ENCODE measurements around the gene GDAP1L1.

GDAP1L1 gene

GRCh38 chr20:44302026-44302669 is 55.0 kb downstream of the GDAP1L1 start:
- Histone ChIP-seq H3K4me1 (no peaks in the 10 kb centered on the region), H2AFZ (no peak overlapping the region), H3K27ac (no peak overlapping the region), H3K79me2 (peaks cover 49% of the 10 kb centered on the region), H3K9ac (no peak overlapping the region), H3K9me3 (ENCODE audit: control insufficient read depth, low read length) (no peaks in the 10 kb centered on the region), H3K4me3 (ENCODE audit: low read depth, low read length) (no peak overlapping the region), H3K27me3 (ENCODE audit: control insufficient read depth, insufficient read depth, low read length) (no peaks in the 10 kb centered on the region), H3K36me3 (ENCODE audit: control insufficient read depth, insufficient read depth, low read length) (no peaks in the 10 kb centered on the region), H3K4me2 (ENCODE audit: low read length) (no peak overlapping the region)
- TF ChIP-seq, protein P1, sequence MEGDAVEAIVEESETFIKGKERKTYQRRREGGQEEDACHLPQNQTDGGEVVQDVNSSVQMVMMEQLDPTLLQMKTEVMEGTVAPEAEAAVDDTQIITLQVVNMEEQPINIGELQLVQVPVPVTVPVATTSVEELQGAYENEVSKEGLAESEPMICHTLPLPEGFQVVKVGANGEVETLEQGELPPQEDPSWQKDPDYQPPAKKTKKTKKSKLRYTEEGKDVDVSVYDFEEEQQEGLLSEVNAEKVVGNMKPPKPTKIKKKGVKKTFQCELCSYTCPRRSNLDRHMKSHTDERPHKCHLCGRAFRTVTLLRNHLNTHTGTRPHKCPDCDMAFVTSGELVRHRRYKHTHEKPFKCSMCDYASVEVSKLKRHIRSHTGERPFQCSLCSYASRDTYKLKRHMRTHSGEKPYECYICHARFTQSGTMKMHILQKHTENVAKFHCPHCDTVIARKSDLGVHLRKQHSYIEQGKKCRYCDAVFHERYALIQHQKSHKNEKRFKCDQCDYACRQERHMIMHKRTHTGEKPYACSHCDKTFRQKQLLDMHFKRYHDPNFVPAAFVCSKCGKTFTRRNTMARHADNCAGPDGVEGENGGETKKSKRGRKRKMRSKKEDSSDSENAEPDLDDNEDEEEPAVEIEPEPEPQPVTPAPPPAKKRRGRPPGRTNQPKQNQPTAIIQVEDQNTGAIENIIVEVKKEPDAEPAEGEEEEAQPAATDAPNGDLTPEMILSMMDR (IDR thresholded peaks at IDR 0.05) = no peak

GRCh38 chr20:44302736-44303135 is 55.6 kb downstream of the GDAP1L1 start:
- Histone ChIP-seq H3K9ac (no peak overlapping the region), H3K79me2 (peaks cover 47% of the 10 kb centered on the region), H3K9me3 (ENCODE audit: control insufficient read depth, low read length) (no peaks in the 10 kb centered on the region), H3K36me3 (ENCODE audit: control insufficient read depth, insufficient read depth, low read length) (no peaks in the 10 kb centered on the region), H2AFZ (no peak overlapping the region), H3K4me3 (ENCODE audit: low read depth, low read length) (no peak overlapping the region), H3K4me2 (ENCODE audit: low read length) (no peak overlapping the region), H3K4me1 (no peaks in the 10 kb centered on the region), H3K27ac (no peak overlapping the region), H3K27me3 (ENCODE audit: control insufficient read depth, insufficient read depth, low read length) (no peaks in the 10 kb centered on the region)
- TF ChIP-seq, protein P1 (IDR thresholded peaks at IDR 0.05) = no peak

DNA sequence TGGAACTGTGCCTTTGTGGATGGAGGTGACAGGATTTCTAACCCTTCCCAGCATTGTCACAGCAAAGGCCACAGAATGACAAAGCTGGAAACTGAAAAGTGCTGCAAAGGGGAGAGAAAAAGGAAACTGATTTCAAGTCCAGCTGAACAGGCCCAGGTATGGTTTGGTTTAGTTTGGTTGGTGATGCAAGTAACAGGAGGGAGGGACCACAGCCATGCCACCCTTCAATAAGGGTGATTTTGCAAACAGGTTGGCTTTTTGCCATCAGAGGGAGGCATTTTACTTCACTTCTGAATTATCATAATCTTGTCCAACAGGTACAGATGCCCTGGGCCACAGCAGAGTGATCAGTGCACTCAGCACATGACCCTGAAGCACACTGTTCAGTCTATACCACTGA is 57.3 kb downstream of the GDAP1L1 start:
- Histone ChIP-seq H3K9me3 (ENCODE audit: control insufficient read depth, low read length) (no peaks in the 10 kb centered on the region), H3K79me2 (peaks cover 47% of the 10 kb centered on the region), H3K27me3 (ENCODE audit: control insufficient read depth, insufficient read depth, low read length) (no peaks in the 10 kb centered on the region), H3K9ac (no peak overlapping the region), H3K4me2 (ENCODE audit: low read length) (no peak overlapping the region), H2AFZ (no peak overlapping the region), H3K4me1 (peaks cover 2% of the 10 kb centered on the region), H3K27ac (no peak overlapping the region), H3K4me3 (ENCODE audit: low read depth, low read length) (no peak overlapping the region), H3K36me3 (ENCODE audit: control insufficient read depth, insufficient read depth, low read length) (no peaks in the 10 kb centered on the region)
- TF ChIP-seq, protein P1 (IDR thresholded peaks at IDR 0.05) = no peak

DNA sequence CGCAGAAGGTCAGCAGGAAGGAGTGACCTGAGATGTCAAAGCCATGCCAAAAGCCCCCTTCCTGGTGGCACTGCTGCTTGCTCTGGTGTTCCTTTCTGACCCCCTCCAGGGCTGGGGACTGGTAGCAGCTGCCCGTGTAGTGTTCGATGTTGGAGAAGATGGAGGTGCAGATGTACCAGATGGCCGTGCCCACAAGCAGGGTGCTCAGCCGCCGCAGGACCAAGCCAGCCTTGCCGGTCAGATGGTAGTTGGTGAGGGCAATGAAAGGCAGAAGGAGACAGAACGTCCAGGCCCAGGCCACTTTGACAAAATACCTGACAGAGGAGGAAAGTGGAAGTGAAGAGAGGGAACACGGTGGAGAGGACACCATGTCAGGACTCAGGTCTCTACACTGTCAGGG is 59.8 kb downstream of the GDAP1L1 start:
- H2AFZ ChIP-seq = no peak overlapping the region
- H3K4me1 ChIP-seq = peaks cover 8% of the 10 kb centered on the region
- no peaks in the 10 kb centered on the region for H3K27me3 ChIP-seq (ENCODE audit: control insufficient read depth, insufficient read depth, low read length)
- TF ChIP-seq, protein P1 (IDR thresholded peaks at IDR 0.05) = no peak
- no peak overlapping the region for H3K9ac ChIP-seq
- H3K4me2 ChIP-seq (ENCODE audit: low read length) = no peak overlapping the region
- no peak overlapping the region for H3K4me3 ChIP-seq (ENCODE audit: low read depth, low read length)
- H3K9me3 ChIP-seq (ENCODE audit: control insufficient read depth, low read length) = no peaks in the 10 kb centered on the region
- H3K36me3 ChIP-seq (ENCODE audit: control insufficient read depth, insufficient read depth, low read length) = no peaks in the 10 kb centered on the region
- no peak overlapping the region for H3K27ac ChIP-seq
- peaks cover 57% of the 10 kb centered on the region for H3K79me2 ChIP-seq
